ENCODE results near the gene CDIPT. TPM values are rescaled to one million over a fixed set of nuclear protein-coding genes. Genes with fewer than 3 reads are reported as not detected.
A peak's percentile ranks its signal among the peaks of the same experiment; 100 is the strongest.

The CDIPT gene
- total and polyA plus RNA-seq, 2 of the 13 experiments (the other 11 are each of a cell fraction or from before 2014, with no cell fraction given), result 54.9 to 97.5 TPM

DNA sequence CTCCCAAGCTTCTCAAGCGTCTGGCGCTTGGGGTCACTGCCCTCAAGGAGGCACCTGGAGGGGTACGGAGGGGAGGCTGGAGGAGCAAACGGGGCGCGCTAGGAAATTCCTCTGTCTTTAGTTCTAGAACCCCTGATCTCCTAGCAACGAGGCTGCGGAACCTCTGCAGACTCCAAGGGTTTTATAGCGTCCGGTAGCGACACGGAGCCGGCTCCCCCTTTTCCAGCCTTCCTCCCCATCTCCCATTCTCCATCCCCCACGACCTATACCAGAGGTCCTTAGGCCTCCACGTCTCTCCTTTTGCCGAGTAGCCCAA lies 601 bp upstream of the CDIPT start:
- ATAC-seq (no peak), DNase-seq (ENCODE audit: low spot score) (no peak), FAIRE-seq (no peak)
- peaks cover 13% of the 10 kb centered on the region for H3K79me2 ChIP-seq (ENCODE audit: insufficient read depth, low read length)
- H3K9ac ChIP-seq (ENCODE audit: insufficient read depth, low read depth, low read length), result peak overlapping the region; percentile 93
- H3K4me2 ChIP-seq (ENCODE audit: low read depth, low read length), result peak overlapping the region; percentile 91
- in situ Hi-C loops (cut with HindIII; ENCODE audit: extremely low pct_ligation_motif_present, low pct_unique_long_range_greater_than_20kb) (loop anchor here (10.0 kb wide), 1 partner anchor 141 kb away; no protein-coding TSS in a partner anchor), intact Hi-C loops (cut with micrococcal nuclease; ENCODE audit: unreplicated experiment) (loop anchor here (1.0 to 5.0 kb wide), 4 partner anchors 29 to 99 kb away; partner anchors contain the start of genes ASPHD1 and TMEM219)
- POLR2A ChIA-PET, result interaction anchor here (0.8 to 4.1 kb wide), 18 partner anchors 9 to 202 kb away, joined by 3 to 29 read pairs (median 7); partner anchors contain the start of genes ALDOA, ASPHD1, KCTD13 and MVP
- 16% methylated on average over 16 of the region's 16 CpGs for WGBS (ENCODE audit: low lambda C conversion rate)
- CTCF ChIA-PET (ENCODE audit: low intra/inter-chr PET ratio, low total read pairs), result interaction anchor here (0.7 kb wide), 1 partner anchor 160 kb away, joined by 3 read pairs; no protein-coding TSS in a partner anchor
- H2AFZ ChIP-seq (ENCODE audit: low read length), result peak overlapping the region; percentile 6
- H3K4me3 ChIP-seq (replicated peaks in 1 of 3; ENCODE audit: insufficient read depth in 1 of 3, low read depth in 2 of 3, low read length in 3 of 3), result peak overlapping the region; percentile 52 to 88 (median 85)
- H3K4me1 ChIP-seq (ENCODE audit: insufficient read depth, low read length), result peaks cover 37% of the 10 kb centered on the region
- H3K9me3 ChIP-seq (ENCODE audit: low read length), result no peaks in the 10 kb centered on the region
- no peaks in the 10 kb centered on the region; the same call in 1 of the 2 replicates for H4K20me1 ChIP-seq (ENCODE audit: insufficient read depth, low read length)
- H3K27me3 ChIP-seq (ENCODE audit: control insufficient read depth in 1 of 2, insufficient read depth in 2 of 2, low read length in 2 of 2), result no peaks in the 10 kb centered on the region; a peak in 1 of 5 replicates
- peaks cover 4 to 13% of the 10 kb centered on the region in 2 experiments; a peak in 4 of 5 replicates for H3K36me3 ChIP-seq (replicated peaks in 1 of 2; ENCODE audit: control insufficient read depth in 1 of 2, insufficient read depth in 2 of 2, low read length in 2 of 2)
- peak overlapping the region; percentile 97 for H3K27ac ChIP-seq (ENCODE audit: extremely low read length, insufficient read depth, low read length)
- no TSS peak for BruUV-seq (replicated peaks)
- TF ChIP-seq ZNF790 (CRISPR knock-in tag; IDR thresholded peaks at IDR 0.05; ENCODE audit: borderline replicate concordance) (no peak), RXRA (CRISPR knock-in tag; IDR thresholded peaks at IDR 0.05) (peak; percentile 8), ZNF605 (CRISPR knock-in tag; IDR thresholded peaks at IDR 0.05) (peak; percentile 91; the same call in 1 of the 2 replicates), ZNF749 (CRISPR knock-in tag; IDR thresholded peaks at IDR 0.05; ENCODE audit: borderline replicate concordance) (no peak), ZNF589 (CRISPR knock-in tag; conservative IDR thresholded peaks at IDR 0.05) (peak; percentile 26; the same call in 1 of the 2 replicates), MATR3 (CRISPR knock-in tag; IDR thresholded peaks at IDR 0.05) (no peak), SMAD1 (CRISPR knock-in tag; IDR thresholded peaks at IDR 0.05; ENCODE audit: borderline replicate concordance, low read depth) (no peak), ZNF616 (CRISPR knock-in tag; IDR thresholded peaks at IDR 0.05; ENCODE audit: low read depth) (0 out of 2 replicates have a peak, but pooled peaks have one; percentile 55), ZNF20 (CRISPR knock-in tag; IDR thresholded peaks at IDR 0.05) (no peak), ZNF773 (CRISPR knock-in tag; IDR thresholded peaks at IDR 0.05; ENCODE audit: borderline replicate concordance) (no peak)
- TF ChIP-seq, protein P1, sequence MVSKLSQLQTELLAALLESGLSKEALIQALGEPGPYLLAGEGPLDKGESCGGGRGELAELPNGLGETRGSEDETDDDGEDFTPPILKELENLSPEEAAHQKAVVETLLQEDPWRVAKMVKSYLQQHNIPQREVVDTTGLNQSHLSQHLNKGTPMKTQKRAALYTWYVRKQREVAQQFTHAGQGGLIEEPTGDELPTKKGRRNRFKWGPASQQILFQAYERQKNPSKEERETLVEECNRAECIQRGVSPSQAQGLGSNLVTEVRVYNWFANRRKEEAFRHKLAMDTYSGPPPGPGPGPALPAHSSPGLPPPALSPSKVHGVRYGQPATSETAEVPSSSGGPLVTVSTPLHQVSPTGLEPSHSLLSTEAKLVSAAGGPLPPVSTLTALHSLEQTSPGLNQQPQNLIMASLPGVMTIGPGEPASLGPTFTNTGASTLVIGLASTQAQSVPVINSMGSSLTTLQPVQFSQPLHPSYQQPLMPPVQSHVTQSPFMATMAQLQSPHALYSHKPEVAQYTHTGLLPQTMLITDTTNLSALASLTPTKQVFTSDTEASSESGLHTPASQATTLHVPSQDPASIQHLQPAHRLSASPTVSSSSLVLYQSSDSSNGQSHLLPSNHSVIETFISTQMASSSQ (IDR thresholded peaks at IDR 0.05; ENCODE audit: low read depth), result no peak
- TF ChIP-seq, protein P1 (CRISPR knock-in tag; IDR thresholded peaks at IDR 0.05; ENCODE audit: borderline replicate concordance), result 0 out of 2 replicates have a peak, but pooled peaks have one; percentile 4
- TF ChIP-seq, protein P2, sequence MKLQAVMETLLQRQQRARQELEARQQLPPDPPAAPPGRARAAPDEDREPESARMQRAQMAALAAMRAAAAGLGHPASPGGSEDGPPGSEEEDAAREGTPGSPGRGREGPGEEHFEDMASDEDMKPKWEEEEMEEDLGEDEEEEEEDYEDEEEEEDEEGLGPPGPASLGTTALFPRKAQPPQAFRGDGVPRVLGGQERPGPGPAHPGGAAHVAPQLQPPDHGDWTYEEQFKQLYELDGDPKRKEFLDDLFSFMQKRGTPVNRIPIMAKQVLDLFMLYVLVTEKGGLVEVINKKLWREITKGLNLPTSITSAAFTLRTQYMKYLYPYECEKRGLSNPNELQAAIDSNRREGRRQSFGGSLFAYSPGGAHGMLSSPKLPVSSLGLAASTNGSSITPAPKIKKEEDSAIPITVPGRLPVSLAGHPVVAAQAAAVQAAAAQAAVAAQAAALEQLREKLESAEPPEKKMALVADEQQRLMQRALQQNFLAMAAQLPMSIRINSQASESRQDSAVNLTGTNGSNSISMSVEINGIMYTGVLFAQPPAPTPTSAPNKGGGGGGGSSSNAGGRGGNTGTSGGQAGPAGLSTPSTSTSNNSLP (IDR thresholded peaks at IDR 0.05; ENCODE audit: low read depth, low read length), result no peak
